ENCODE data around the gene HHIPL1.

DNA sequence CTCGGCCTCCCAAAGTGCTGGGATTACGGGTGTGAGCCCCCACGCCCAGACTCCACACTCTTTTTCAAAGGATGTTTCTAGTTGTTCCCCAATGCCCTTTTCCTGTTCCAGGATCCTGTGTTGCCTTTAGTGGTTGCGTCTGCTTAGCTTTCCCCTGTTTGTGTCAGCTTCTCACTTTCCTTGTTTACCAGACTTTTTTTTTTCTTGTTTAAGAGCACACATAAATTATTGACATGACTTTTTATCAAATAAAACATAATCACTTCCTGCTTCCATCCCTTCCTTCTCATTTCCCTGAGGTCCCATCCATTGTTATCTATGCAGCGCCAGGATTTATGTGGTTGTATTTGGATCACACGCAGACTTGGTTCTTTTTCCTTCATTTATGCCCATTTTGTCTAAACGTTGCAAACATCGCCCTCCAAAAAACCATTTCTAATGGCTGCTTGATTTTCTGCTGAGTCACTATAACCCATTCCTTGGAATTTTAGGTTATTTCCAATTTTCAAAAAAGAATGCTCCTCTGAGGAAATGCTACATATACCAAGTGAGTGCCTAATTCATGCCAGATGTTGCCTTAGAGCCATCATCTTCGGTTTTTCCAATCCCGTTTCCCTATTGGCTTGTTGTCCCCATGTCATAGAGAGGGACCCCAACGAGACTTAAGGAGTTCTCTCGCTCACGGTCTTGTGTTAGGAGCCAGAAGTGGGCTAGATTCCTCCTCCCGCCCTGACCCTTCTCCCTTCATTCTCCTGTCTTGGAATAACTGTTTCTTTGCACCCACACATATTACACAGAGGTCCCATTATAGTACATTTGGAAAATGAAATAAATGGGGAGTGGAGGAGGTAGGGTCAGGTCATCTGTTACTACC, 25.7 kb downstream of the HHIPL1 start:
- TF ChIP-seq, protein P1, sequence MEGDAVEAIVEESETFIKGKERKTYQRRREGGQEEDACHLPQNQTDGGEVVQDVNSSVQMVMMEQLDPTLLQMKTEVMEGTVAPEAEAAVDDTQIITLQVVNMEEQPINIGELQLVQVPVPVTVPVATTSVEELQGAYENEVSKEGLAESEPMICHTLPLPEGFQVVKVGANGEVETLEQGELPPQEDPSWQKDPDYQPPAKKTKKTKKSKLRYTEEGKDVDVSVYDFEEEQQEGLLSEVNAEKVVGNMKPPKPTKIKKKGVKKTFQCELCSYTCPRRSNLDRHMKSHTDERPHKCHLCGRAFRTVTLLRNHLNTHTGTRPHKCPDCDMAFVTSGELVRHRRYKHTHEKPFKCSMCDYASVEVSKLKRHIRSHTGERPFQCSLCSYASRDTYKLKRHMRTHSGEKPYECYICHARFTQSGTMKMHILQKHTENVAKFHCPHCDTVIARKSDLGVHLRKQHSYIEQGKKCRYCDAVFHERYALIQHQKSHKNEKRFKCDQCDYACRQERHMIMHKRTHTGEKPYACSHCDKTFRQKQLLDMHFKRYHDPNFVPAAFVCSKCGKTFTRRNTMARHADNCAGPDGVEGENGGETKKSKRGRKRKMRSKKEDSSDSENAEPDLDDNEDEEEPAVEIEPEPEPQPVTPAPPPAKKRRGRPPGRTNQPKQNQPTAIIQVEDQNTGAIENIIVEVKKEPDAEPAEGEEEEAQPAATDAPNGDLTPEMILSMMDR (conservative IDR thresholded peaks at IDR 0.05; ENCODE audit: low read length): no peak
- TF ChIP-seq EZH2phosphoT487 (IDR thresholded peaks at IDR 0.05; ENCODE audit: borderline replicate concordance, low read depth, low read length): no peak
